Inflammatory macrophage (primary cell): Measurements from ENCODE around the gene ADGRE3.
A peak's percentile ranks its signal among the peaks of the same experiment; 100 is the strongest.
"Not testable (repeated sequence)": the region's sequence is repeated elsewhere in the genome, so short reads cannot be mapped to it uniquely, and the experiment has no call there.

Experiments used
- DNase-seq, 2 donors: peaks; one replicate each; pipeline ENCODE4 v3.0.0-alpha.2; 2020 to 2022

The ADGRE3 gene

DNA sequence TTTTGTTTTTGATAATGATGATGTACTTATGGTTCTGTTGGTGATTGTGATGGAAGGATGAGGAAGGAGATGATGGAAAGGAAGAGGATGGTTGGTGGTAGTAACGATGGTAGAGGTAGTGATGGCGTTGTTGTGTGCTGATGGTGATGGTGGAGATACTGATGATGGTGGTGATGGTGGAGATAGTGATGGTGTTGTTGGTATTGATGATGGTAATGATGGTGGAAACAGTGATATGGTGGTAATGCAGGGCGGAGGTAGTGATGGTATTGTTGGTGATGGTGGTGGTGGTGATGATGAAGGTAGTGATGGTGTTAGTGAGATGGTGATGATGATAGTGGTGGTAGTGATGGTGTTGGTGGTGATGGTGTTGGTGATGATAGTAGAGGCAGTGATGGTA, 79.1 kb downstream of the ADGRE3 start:
- DNase-seq = no peak

DNA sequence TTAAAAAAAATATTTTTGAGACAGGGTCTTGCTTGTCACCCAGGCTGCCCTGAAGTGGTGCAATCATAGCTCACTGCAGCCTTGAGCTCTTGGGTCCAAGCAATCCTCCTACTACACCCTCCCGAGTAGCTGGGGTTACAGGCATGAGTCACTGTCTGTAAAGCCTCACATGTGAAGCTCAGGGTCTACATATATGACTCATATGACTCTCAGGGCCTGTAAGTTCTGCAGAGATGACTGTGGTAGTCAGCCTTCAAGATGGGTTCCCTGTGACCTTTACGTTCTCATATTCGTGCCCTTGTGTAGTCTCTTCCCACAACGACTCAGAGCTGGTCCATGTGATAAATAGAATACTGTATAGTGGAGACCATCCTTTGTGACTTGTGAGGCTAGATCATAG, 85.2 kb downstream of the ADGRE3 start:
- peak; percentile 37 to 54 for DNase-seq

DNA sequence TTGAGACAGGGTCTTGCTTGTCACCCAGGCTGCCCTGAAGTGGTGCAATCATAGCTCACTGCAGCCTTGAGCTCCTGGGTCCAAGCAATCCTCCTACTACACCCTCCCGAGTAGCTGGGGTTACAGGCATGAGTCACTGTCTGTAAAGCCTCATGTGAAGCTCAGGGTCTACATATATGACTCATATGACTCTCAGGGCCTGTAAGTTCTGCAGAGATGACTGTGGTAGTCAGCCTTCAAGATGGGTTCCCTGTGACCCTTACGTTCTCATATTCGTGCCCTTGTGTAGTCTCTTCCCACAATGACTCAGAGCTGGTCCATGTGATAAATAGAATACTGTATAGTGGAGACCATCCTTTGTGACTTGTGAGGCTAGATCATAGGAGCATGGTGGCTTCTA, 89.5 kb downstream of the ADGRE3 start:
- peak; percentile 70 to 74 for DNase-seq

DNA sequence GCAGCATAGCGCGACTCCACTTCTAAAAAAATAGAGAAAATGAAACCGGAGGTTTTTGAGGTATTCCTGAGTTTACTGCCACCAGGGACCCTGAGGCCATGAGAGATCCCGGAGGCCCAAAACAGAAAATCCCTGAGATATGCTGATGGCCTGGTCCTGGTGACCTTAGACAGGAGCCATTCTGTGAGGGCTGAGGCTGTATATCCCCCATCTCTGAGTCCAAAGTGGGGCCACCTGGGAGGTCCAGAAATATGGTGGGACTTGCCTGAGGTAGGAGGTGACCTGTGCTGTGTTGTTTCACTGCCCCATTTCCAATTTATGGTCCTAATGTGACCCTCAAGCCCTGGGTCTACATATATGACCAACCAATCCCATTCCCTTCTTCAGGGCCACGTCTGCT, 90.3 kb downstream of the ADGRE3 start:
- DNase-seq = not testable (repeated sequence)

DNA sequence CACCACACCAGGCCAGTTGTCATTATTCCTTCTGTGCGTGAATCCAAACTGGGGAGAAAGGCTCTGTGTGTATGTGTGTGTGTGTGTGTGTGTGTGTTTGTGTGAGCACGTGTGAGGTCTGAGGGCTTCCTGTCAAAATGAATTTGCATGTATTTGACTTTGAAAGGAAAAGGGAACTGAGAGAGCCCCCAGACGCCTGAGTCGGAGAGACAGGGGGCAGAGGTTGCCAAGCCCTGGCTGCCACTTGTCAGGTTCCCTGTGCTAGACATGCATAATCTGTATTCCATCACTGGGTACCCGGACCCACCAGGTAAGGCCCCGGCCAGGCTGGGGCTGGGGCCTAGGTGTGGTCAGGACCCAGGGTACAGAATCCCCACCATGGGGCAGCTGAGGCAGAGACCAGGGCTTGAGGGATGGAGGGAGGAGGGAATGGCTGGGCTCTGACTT, 91.7 kb downstream of the ADGRE3 start, which contains the start of gene CLEC17A:
CLEC17A (plus strand) TSS at position 191 of the 447 bp plus-strand sequence; CDS start at position 268, 77 bp downstream.
- peak; percentile 24 to 39 for DNase-seq

DNA sequence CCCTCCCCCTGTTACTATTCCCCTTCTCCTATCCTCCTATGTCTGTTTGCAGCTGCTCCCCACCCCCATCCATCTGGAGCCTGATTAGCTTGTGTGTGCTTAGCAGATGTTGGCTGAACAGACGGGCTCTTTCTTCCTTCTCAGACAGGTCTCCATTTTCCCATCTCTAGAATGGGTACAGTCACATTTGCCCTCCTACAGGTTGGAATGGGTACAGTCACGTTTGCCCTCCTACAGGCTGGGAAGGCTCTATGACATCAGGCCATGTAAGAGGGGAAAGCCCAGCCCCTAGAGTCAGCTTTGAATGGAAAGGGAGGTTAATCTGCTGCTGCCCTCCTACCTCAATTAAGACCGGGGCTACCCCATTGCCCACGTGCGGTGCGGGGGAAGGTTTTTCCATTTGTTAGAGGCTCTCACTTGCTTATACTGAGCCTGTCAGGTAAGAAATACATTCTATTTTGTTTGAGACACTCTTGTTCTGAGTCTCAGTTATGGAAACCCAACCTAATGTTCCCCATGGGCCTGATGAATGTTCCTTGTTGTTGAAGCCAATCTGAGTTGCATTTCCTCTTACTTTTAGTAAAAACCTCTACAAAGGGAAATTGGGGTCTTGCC, 93.9 kb downstream of the ADGRE3 start:
- no peak for DNase-seq

DNA sequence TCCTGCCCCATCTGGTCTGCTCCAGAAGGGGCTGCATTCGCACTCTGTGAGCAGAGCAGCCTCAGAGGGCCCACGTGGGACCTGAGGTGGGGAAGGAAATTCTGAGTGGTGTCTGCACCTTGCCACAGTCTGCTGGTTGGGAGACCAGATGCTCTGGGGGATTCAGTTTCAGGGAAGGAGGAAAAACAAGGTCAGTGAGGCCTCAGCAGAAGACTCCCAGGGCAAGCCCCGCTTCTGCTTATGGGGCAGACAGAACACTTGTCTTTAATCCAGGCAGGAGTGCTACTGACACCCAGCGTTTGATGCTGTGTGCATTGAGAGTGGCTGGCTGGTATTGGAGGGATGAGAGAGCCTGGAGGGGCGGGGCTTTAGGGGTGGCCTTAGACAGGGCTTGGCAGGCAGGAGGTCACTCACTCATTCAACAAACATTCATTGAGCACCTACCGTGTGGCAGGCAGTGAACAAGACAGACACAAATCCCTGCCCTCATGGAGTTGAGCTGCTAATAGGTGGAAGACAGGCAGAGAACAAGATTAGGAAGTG, 96.7 kb downstream of the ADGRE3 start:
- no peak for DNase-seq

DNA sequence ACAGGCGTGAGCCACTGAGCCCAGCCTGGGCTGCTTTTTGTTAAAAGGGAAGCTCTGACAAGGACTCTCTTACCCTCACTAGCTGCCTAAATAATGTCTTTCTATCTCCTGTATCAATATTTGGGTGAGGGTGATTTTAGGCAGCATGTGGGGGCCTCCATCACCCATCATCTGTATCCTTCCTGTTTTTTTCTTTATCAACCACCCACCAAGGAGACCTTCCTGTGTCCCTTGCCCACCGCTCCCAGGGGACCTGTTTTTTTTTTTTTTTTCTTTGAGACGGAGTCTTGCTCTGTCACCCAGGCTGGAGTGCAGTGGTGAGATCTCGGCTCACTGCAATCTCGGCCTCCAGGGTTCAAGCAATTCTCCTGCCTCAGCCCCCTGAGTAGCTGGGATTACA, 97.4 kb downstream of the ADGRE3 start:
- no peak for DNase-seq

DNA sequence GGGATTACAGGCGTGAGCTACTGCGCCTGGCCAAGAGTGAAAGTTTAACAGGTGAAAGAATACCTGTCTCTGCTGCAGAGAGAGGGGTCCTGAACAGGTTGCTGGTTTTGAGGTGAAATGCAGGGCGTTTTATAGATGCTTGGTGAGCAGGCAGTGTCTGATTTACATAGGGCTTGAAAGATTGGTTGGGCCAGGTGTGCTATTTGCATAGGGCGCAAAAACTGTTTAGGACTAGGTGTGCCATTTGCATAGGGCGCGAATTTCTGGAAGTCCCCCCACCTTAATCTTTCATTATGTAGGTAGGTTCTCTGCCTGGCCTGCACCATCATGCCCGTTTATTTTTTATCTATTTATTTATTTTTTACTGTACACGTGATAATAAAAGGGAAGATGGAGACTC, 98.3 kb downstream of the ADGRE3 start:
- no peak for DNase-seq

DNA sequence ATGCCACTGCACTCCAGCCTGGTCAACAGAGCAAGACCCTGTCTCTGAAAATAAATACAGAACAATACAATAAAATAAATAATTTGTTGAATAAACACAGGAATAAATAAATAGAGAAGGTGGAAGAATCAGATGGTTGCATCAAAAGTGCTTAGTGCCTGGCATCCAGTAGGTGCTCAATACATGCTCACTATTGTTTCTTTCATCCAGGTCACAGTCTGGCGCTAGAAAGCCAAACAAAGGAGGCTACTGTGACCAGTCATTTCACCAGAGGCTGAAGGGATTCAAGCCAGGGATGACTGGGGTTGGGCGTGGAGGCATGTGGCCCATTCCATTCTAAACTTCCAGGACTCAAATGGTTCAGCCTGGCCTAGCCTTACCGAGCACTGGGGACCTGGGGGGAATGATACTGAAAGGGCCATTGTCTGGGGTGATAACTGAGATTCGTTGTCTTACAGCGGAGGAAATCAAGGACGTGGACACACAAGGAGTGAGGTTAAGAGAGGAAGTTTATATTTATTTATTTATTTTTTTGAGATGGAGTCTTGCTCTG, 99.1 kb downstream of the ADGRE3 start:
- no peak for DNase-seq

DNA sequence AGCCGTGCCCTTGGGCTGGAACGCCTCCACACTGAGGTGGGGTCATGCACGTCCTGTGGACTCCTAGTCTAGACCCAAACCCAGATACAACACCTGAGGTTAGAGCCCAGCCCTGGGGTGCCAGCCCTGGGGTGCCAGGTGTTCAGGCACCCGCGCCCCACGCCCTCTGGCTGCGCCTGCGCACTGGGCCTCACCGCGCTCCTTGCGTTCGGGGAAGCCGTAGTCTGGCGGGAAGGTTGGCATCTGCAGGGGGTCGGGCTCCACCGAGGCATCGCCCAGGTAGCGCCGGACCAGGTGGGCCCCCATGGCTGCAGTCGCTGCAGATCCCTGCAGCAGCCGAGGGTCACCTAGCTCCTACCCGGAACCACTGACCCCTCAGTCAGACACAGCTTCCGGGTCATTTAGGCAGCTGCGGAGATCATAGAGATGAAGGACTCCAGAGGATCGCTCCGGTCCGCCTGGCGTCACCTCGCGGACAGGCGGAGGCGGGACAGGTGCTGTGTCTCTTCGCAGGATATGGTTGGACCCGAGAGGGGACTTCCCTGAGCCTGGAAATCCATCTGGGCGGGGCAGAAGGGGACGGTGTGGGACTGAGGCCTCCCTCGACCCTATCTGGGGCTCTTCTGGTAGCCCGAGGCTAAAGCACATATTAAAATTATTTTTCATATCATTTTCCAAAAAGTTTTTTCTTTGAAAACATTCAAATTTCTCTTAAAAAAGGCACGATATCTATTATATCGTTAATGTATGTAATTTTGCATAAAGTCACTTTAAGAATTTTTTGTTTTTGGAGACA, 102.8 kb downstream of the ADGRE3 start, which contains the start of gene NDUFB7:
NDUFB7 (minus strand) TSS at position 372 of the 796 bp plus-strand sequence; CDS start at position 306, 66 bp downstream.
- DNase-seq = peak; percentile 95 to 96

DNA sequence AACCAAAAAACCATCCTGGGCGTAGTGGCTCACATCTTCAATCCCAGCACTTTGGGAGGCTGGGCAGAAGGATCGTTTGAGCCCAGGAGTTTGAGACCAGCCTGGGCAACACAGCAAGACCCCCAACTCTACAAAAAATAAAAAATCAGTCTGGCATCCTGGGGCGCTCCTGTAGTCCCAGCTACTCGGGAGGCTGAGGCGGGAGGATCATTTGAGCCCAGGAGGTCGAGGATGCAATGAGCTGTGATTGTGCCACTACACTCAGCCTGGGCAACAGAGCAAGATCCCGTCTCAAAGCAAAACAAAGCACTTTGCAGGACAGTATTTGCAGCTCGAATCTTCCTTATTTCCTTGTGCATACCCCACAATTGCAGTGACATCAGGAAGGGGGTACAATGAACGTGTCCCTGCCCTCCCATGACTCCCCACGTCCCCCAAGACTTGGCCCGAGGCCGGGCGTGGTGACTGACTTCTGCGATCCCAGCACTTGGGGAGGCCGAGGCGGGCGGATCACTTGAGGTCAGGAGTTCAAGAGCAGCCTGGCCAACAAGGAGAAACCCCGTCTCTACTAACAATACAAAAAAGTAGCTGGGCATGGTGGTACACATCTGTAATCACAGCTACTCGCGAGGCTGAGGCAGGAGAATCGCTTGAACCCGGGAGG, 103.6 kb downstream of the ADGRE3 start:
- no peak for DNase-seq
